ENCODE measurements around the gene ING2. TPM values are rescaled to one million over a fixed set of nuclear protein-coding genes. Genes with fewer than 3 reads are reported as not detected.
"Not testable (repeated sequence)": the region's sequence is repeated elsewhere in the genome, so short reads cannot be mapped to it uniquely, and the experiment has no call there.

ING2 gene
- total RNA-seq, 1 donor from 2014 or later: 11.6 TPM

- DNase-seq (ENCODE audit: low spot score): no peak
- Mint-ChIP-seq H3K4me1 (ENCODE audit: low read depth) (no peaks in the 10 kb centered on the region), H3K4me3 (no peak overlapping the region), H3K27ac (no peak overlapping the region), H3K27me3 (ENCODE audit: insufficient read depth) (peaks cover 5% of the 10 kb centered on the region), H3K36me3 (ENCODE audit: low read depth) (no peaks in the 10 kb centered on the region), H3K9me3 (peaks cover 7% of the 10 kb centered on the region)
- intact Hi-C loops (cut with micrococcal nuclease): no loop called here
Measured at GRCh38 chr4:183541010-183541751, 36.3 kb downstream of the ING2 start.

GRCh38 chr4:183541752-183542040 is 36.8 kb downstream of the ING2 start:
- Mint-ChIP-seq H3K9me3 (peaks cover 7% of the 10 kb centered on the region), H3K4me3 (no peak overlapping the region), H3K36me3 (ENCODE audit: low read depth) (no peaks in the 10 kb centered on the region), H3K27ac (no peak overlapping the region), H3K27me3 (ENCODE audit: insufficient read depth) (peaks cover 6% of the 10 kb centered on the region), H3K4me1 (ENCODE audit: low read depth) (no peaks in the 10 kb centered on the region)
- intact Hi-C loops (cut with micrococcal nuclease): no loop called here
- no peak for DNase-seq (ENCODE audit: low spot score)

GRCh38 chr4:183543435-183543834 is 38.6 kb downstream of the ING2 start:
- H3K4me3 Mint-ChIP-seq: no peak overlapping the region
- intact Hi-C loops (cut with micrococcal nuclease): no loop called here
- no peaks in the 10 kb centered on the region for H3K4me1 Mint-ChIP-seq (ENCODE audit: low read depth)
- H3K36me3 Mint-ChIP-seq (ENCODE audit: low read depth): no peaks in the 10 kb centered on the region
- H3K27ac Mint-ChIP-seq: no peak overlapping the region
- no peak for DNase-seq (ENCODE audit: low spot score)
- H3K9me3 Mint-ChIP-seq: peaks cover 7% of the 10 kb centered on the region
- H3K27me3 Mint-ChIP-seq (ENCODE audit: insufficient read depth): peaks cover 6% of the 10 kb centered on the region

- Mint-ChIP-seq H3K4me1 (ENCODE audit: low read depth) (no peaks in the 10 kb centered on the region), H3K9me3 (peaks cover 7% of the 10 kb centered on the region), H3K4me3 (no peak overlapping the region), H3K27ac (no peak overlapping the region), H3K36me3 (ENCODE audit: low read depth) (no peaks in the 10 kb centered on the region), H3K27me3 (ENCODE audit: insufficient read depth) (peaks cover 6% of the 10 kb centered on the region)
- intact Hi-C loops (cut with micrococcal nuclease): no loop called here
- DNase-seq (ENCODE audit: low spot score): no peak
Measured at GRCh38 chr4:183544109-183544508, 39.3 kb downstream of the ING2 start.

- H3K27me3 Mint-ChIP-seq (ENCODE audit: insufficient read depth): peaks cover 9% of the 10 kb centered on the region
- DNase-seq (ENCODE audit: low spot score): no peak
- H3K4me1 Mint-ChIP-seq (ENCODE audit: low read depth): no peaks in the 10 kb centered on the region
- no peaks in the 10 kb centered on the region for H3K36me3 Mint-ChIP-seq (ENCODE audit: low read depth)
- H3K27ac Mint-ChIP-seq: no peak overlapping the region
- no peak overlapping the region for H3K4me3 Mint-ChIP-seq
- intact Hi-C loops (cut with micrococcal nuclease): no loop called here
- peaks cover 10% of the 10 kb centered on the region for H3K9me3 Mint-ChIP-seq
Measured at GRCh38 chr4:183546376-183546775, 41.5 kb downstream of the ING2 start.

- Mint-ChIP-seq H3K27me3 (ENCODE audit: insufficient read depth) (peaks cover 3% of the 10 kb centered on the region), H3K4me1 (ENCODE audit: low read depth) (no peaks in the 10 kb centered on the region), H3K36me3 (ENCODE audit: low read depth) (peaks cover 2% of the 10 kb centered on the region), H3K9me3 (peaks cover 21% of the 10 kb centered on the region), H3K27ac (no peak overlapping the region), H3K4me3 (no peak overlapping the region)
- intact Hi-C loops (cut with micrococcal nuclease): no loop called here
- no peak for DNase-seq (ENCODE audit: low spot score)
Measured at GRCh38 chr4:183548306-183548705, 43.4 kb downstream of the ING2 start.

GRCh38 chr4:183550345-183551093 is 45.7 kb downstream of the ING2 start:
- DNase-seq (ENCODE audit: low spot score): no peak
- no peak overlapping the region for H3K27ac Mint-ChIP-seq
- H3K4me3 Mint-ChIP-seq: no peak overlapping the region
- H3K9me3 Mint-ChIP-seq: peaks cover 17% of the 10 kb centered on the region
- intact Hi-C loops (cut with micrococcal nuclease): no loop called here
- H3K36me3 Mint-ChIP-seq (ENCODE audit: low read depth): peaks cover 2% of the 10 kb centered on the region
- H3K4me1 Mint-ChIP-seq (ENCODE audit: low read depth): no peaks in the 10 kb centered on the region
- peaks cover 3% of the 10 kb centered on the region for H3K27me3 Mint-ChIP-seq (ENCODE audit: insufficient read depth)

GRCh38 chr4:183552274-183553146 is 47.7 kb downstream of the ING2 start:
- Mint-ChIP-seq H3K9me3 (peaks cover 17% of the 10 kb centered on the region), H3K36me3 (ENCODE audit: low read depth) (peaks cover 2% of the 10 kb centered on the region), H3K4me1 (ENCODE audit: low read depth) (no peaks in the 10 kb centered on the region), H3K4me3 (no peak overlapping the region), H3K27ac (peak overlapping the region; percentile 64), H3K27me3 (ENCODE audit: insufficient read depth) (peaks cover 4% of the 10 kb centered on the region)
- no peak for DNase-seq (ENCODE audit: low spot score)
- intact Hi-C loops (cut with micrococcal nuclease): no loop called here

- H3K4me1 Mint-ChIP-seq (ENCODE audit: low read depth); DNase-seq (ENCODE audit: low spot score); H3K27me3 Mint-ChIP-seq (ENCODE audit: insufficient read depth); H3K4me3 Mint-ChIP-seq; H3K36me3 Mint-ChIP-seq (ENCODE audit: low read depth); H3K27ac Mint-ChIP-seq; intact Hi-C loops (cut with micrococcal nuclease): not testable (repeated sequence)
- peaks cover 17% of the 10 kb centered on the region for H3K9me3 Mint-ChIP-seq
Measured at GRCh38 chr4:183553147-183553478, 48.3 kb downstream of the ING2 start.

- no peak for DNase-seq (ENCODE audit: low spot score)
- Mint-ChIP-seq H3K36me3 (ENCODE audit: low read depth) (peaks cover 2% of the 10 kb centered on the region), H3K27me3 (ENCODE audit: insufficient read depth) (peaks cover 4% of the 10 kb centered on the region), H3K4me1 (ENCODE audit: low read depth) (no peaks in the 10 kb centered on the region), H3K4me3 (no peak overlapping the region), H3K27ac (no peak overlapping the region), H3K9me3 (peaks cover 17% of the 10 kb centered on the region)
- intact Hi-C loops (cut with micrococcal nuclease): no loop called here
Measured at GRCh38 chr4:183553601-183554345, 48.9 kb downstream of the ING2 start.

- intact Hi-C loops (cut with micrococcal nuclease): no loop called here
- Mint-ChIP-seq H3K4me1 (ENCODE audit: low read depth) (no peaks in the 10 kb centered on the region), H3K27ac (no peak overlapping the region), H3K27me3 (ENCODE audit: insufficient read depth) (peaks cover 4% of the 10 kb centered on the region), H3K4me3 (no peak overlapping the region), H3K36me3 (ENCODE audit: low read depth) (peaks cover 2% of the 10 kb centered on the region), H3K9me3 (peaks cover 17% of the 10 kb centered on the region)
- no peak for DNase-seq (ENCODE audit: low spot score)
Measured at GRCh38 chr4:183554346-183554686, 49.5 kb downstream of the ING2 start.

- Mint-ChIP-seq H3K9me3 (peaks cover 17% of the 10 kb centered on the region), H3K27ac (no peak overlapping the region)
Measured at GRCh38 chr4:183554878-183555585, 50.2 kb downstream of the ING2 start.

More at GRCh38 chr4:183554878-183555585, 50.2 kb downstream of the ING2 start:
- DNase-seq (ENCODE audit: low spot score): no peak
- no peaks in the 10 kb centered on the region for H3K4me1 Mint-ChIP-seq (ENCODE audit: low read depth)
- H3K36me3 Mint-ChIP-seq (ENCODE audit: low read depth): peaks cover 2% of the 10 kb centered on the region
- intact Hi-C loops (cut with micrococcal nuclease): no loop called here
- H3K4me3 Mint-ChIP-seq: no peak overlapping the region
- peaks cover 4% of the 10 kb centered on the region for H3K27me3 Mint-ChIP-seq (ENCODE audit: insufficient read depth)

Data from activated T-helper 1 cell treated with anti-CD3 and anti-CD28 coated beads, Interleukin-12 subunit alpha, Interleukin-12 subunit beta, Interleukin-2, Interleukin-4 antibody, amounts not matched to agents 30 ng/mL and 10 ng/mL and 1 ng/mL, durations not matched to agents 14 hours and 24 hours and 36 hours (primary cell).